ENCODE results near the gene LCN6. TPM values are rescaled to one million over a fixed set of nuclear protein-coding genes. Genes with fewer than 3 reads are reported as not detected.

LCN6 gene
- total and polyA plus RNA-seq, 2 of the 4 experiments (the other 2 are of a cell fraction): not detected

DNA sequence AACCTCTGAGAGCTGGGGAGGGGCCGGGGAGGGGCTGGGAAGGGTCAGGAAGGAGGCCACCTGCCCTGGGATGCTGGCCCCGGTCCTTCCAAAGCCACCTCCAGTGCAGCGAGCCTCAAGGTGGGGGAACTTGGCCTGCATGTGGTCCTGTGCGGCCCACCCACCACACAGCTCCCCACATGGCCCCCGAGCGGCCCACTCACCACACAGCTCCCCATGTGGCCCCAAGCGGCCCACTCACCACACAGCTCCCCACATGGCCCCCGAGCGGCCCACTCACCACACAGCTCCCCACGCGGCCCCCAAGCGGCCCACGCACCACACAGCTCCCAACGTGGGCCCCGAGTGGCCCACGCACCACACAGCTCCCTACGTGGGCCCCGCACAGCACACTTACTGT lies 3.6 kb downstream of the LCN6 start:
- Histone ChIP-seq H3K23ac (ENCODE audit: low read depth, low read length) (no peak overlapping the region), H3K36me3 (ENCODE audit: control insufficient read depth, insufficient read depth, low read length) (no peaks in the 10 kb centered on the region), H4K5ac (ENCODE audit: low read depth, low read length) (no peak overlapping the region), H4K8ac (ENCODE audit: low read depth in 2 of 2, low read length in 2 of 2) (no peak overlapping the region), H3K9me1 (ENCODE audit: insufficient read depth, low read length) (no peaks in the 10 kb centered on the region), H3K27me3 (ENCODE audit: control insufficient read depth, insufficient read depth, low read length) (peaks cover 51% of the 10 kb centered on the region), H3K27ac (ENCODE audit: insufficient read depth, low read length) (no peak overlapping the region), H3K4me1 (ENCODE audit: control insufficient read depth, insufficient read depth, low read length) (peaks cover 3% of the 10 kb centered on the region; the same call in 1 of the 2 replicates), H2AK9ac (replicated peaks; ENCODE audit: low read depth, low read length, poor library complexity) (no peak overlapping the region), H3K9ac (ENCODE audit: low read depth, low read length) (no peak overlapping the region), H2BK20ac (ENCODE audit: low read depth, low read length) (no peak overlapping the region), H3K9me3 (ENCODE audit: control insufficient read depth, insufficient read depth, low read length) (no peaks in the 10 kb centered on the region), H2BK120ac (ENCODE audit: low read depth, low read length) (no peak overlapping the region), H4K91ac (ENCODE audit: insufficient read depth, low read depth, low read length) (no peak overlapping the region), H4K20me1 (ENCODE audit: insufficient read depth, low read length) (no peaks in the 10 kb centered on the region; the same call in 1 of the 2 replicates), H2BK15ac (ENCODE audit: low read depth, low read length) (no peak overlapping the region), H2AFZ (replicated peaks; ENCODE audit: low read length, poor library complexity) (no peak overlapping the region), H2AK5ac (ENCODE audit: low read depth, low read length) (no peak overlapping the region), H3K4me3 (ENCODE audit: insufficient read depth, low read depth, low read length) (no peak overlapping the region), H3K4me2 (ENCODE audit: low read depth, low read length) (no peak overlapping the region), H2BK5ac (ENCODE audit: low read depth, low read length, poor library complexity, severe bottlenecking) (no peak overlapping the region), H3K79me1 (ENCODE audit: low read depth in 1 of 2, low read length in 2 of 2) (no peaks in the 10 kb centered on the region), H3K14ac (replicated peaks; ENCODE audit: low read depth, low read length) (no peak overlapping the region), H3K4ac (ENCODE audit: low read depth, low read length) (no peak overlapping the region), H3K18ac (ENCODE audit: low read depth, low read length) (no peak overlapping the region), H3K56ac (ENCODE audit: extremely low read depth, insufficient read depth, low read length) (no peak overlapping the region)
- WGBS, 2 experiments (ENCODE audit: extremely low coverage in 2 of 2, insufficient read length in 1 of 2): 87% methylated on average over 4 of the region's 18 CpGs; no CpG with 5 or more reads in 1 of the 2 experiments
- dilution Hi-C loops (cut with HindIII; ENCODE audit: low sequenced_read_pairs, unreplicated experiment): no loop called here
- intact Hi-C loops (cut with micrococcal nuclease): no loop called here
- DNase-seq: no peak
- TF ChIP-seq BHLHE40 (IDR thresholded peaks at IDR 0.05; ENCODE audit: low read depth, low read length): no peak
- TF ChIP-seq RAD21 (IDR thresholded peaks at IDR 0.05; ENCODE audit: low read length): no peak
- no peak for TF ChIP-seq NFE2L2 (IDR thresholded peaks at IDR 0.05; ENCODE audit: low read depth, low read length)
- TF ChIP-seq CEBPB (IDR thresholded peaks at IDR 0.05; ENCODE audit: low read depth, low read length): no peak
- TF ChIP-seq MXI1 (IDR thresholded peaks at IDR 0.05; ENCODE audit: borderline replicate concordance, low read depth, low read length): no peak
- TF ChIP-seq CHD1 (IDR thresholded peaks at IDR 0.05; ENCODE audit: low read depth, low read length): no peak
- TF ChIP-seq MAFK (IDR thresholded peaks at IDR 0.05; ENCODE audit: low read depth, low read length): no peak
- TF ChIP-seq FOS (IDR thresholded peaks at IDR 0.05; ENCODE audit: low read depth, low read length): no peak
- TF ChIP-seq, protein P1, sequence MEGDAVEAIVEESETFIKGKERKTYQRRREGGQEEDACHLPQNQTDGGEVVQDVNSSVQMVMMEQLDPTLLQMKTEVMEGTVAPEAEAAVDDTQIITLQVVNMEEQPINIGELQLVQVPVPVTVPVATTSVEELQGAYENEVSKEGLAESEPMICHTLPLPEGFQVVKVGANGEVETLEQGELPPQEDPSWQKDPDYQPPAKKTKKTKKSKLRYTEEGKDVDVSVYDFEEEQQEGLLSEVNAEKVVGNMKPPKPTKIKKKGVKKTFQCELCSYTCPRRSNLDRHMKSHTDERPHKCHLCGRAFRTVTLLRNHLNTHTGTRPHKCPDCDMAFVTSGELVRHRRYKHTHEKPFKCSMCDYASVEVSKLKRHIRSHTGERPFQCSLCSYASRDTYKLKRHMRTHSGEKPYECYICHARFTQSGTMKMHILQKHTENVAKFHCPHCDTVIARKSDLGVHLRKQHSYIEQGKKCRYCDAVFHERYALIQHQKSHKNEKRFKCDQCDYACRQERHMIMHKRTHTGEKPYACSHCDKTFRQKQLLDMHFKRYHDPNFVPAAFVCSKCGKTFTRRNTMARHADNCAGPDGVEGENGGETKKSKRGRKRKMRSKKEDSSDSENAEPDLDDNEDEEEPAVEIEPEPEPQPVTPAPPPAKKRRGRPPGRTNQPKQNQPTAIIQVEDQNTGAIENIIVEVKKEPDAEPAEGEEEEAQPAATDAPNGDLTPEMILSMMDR (conservative IDR thresholded peaks at IDR 0.05; ENCODE audit: low read depth, low read length): no peak
- TF ChIP-seq RCOR1 (IDR thresholded peaks at IDR 0.05; ENCODE audit: insufficient replicate concordance, low read length): no peak
- TF ChIP-seq SMC3 (IDR thresholded peaks at IDR 0.05; ENCODE audit: low read depth, low read length): no peak
- TF ChIP-seq RFX5 (IDR thresholded peaks at IDR 0.05; ENCODE audit: low read depth, low read length): no peak
- no peak for TF ChIP-seq MAZ (IDR thresholded peaks at IDR 0.05; ENCODE audit: borderline replicate concordance, low read depth, low read length)
- TF ChIP-seq, protein P2, sequence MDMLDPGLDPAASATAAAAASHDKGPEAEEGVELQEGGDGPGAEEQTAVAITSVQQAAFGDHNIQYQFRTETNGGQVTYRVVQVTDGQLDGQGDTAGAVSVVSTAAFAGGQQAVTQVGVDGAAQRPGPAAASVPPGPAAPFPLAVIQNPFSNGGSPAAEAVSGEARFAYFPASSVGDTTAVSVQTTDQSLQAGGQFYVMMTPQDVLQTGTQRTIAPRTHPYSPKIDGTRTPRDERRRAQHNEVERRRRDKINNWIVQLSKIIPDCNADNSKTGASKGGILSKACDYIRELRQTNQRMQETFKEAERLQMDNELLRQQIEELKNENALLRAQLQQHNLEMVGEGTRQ (IDR thresholded peaks at IDR 0.05; ENCODE audit: low read depth, low read length): no peak
- TF ChIP-seq POLR2A (IDR thresholded peaks at IDR 0.05; ENCODE audit: low read depth, low read length): no peak
- TF ChIP-seq, protein P3, sequence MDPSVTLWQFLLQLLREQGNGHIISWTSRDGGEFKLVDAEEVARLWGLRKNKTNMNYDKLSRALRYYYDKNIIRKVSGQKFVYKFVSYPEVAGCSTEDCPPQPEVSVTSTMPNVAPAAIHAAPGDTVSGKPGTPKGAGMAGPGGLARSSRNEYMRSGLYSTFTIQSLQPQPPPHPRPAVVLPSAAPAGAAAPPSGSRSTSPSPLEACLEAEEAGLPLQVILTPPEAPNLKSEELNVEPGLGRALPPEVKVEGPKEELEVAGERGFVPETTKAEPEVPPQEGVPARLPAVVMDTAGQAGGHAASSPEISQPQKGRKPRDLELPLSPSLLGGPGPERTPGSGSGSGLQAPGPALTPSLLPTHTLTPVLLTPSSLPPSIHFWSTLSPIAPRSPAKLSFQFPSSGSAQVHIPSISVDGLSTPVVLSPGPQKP (IDR thresholded peaks at IDR 0.05; ENCODE audit: borderline replicate concordance, low read depth, low read length): no peak
- POLR2A ChIA-PET (ENCODE audit: unreplicated experiment): no interaction called here
- no TSS peak for BruUV-seq (replicated peaks)
- CTCF ChIA-PET: no interaction called here
- no peak for ATAC-seq (ENCODE audit: low read depth)
- in situ Hi-C loops (cut with MboI; ENCODE audit: low sequenced_read_pairs): no loop called here

Data from IMR-90 (cell line).